Activated T-cell treated with anti-CD3 and anti-CD28 coated beads, Interleukin-2, amount 50 U/mL, for 72 hours (primary cell): ENCODE data around the gene SMTNL1. TPM values are rescaled to one million over a fixed set of nuclear protein-coding genes. Genes with fewer than 3 reads are reported as not detected.
A peak's percentile ranks its signal among the peaks of the same experiment; 100 is the strongest.

Experiments
- ATAC-seq, 2 donors: fragments of 150-1000 bp; cut with Tn5 transposase; replicated peaks in 1 of 2; 2 replicates each; pipeline ENCODE4 v1.10.0; 2021; ENCODE audit warnings: moderate library complexity in 2 of 2, mild to moderate bottlenecking in 1 of 2
- DNase-seq, 2 donors: peaks; one replicate each; pipeline ENCODE4 v3.0.0; 2021 to 2022; ENCODE audit warnings: mixed read lengths in 1 of 2
- H3K27ac Mint-ChIP-seq: one replicate; pipeline ENCODE4 v1.8.0; 2022; ENCODE audit warnings: mild to moderate bottlenecking, moderate library complexity, mixed read lengths
- H3K27me3 Mint-ChIP-seq: one replicate; pipeline ENCODE4 v1.8.0; 2022; ENCODE audit warnings: low read depth, mixed read lengths
- H3K36me3 Mint-ChIP-seq, 2 donors: one replicate each; pipeline ENCODE4 v1.8.0; 2022; ENCODE audit warnings: mixed read lengths in 2 of 2, mild to moderate bottlenecking in 1 of 2; ENCODE audit not compliant: insufficient read depth in 2 of 2
- H3K4me1 Mint-ChIP-seq: one replicate; pipeline ENCODE4 v1.8.0; 2022; ENCODE audit warnings: low read depth, mixed read lengths
- H3K4me3 Mint-ChIP-seq, 2 donors: one replicate each; pipeline ENCODE4 v1.8.0; 2022; ENCODE audit warnings: mild to moderate bottlenecking in 2 of 2, mixed read lengths in 2 of 2, moderate library complexity in 2 of 2
- H3K9me3 Mint-ChIP-seq, 2 donors: one replicate each; pipeline ENCODE4 v1.8.0; 2022; ENCODE audit warnings: mixed read lengths in 2 of 2
- total RNA-seq, 2 donors: library from RNA; stranded (reverse); gene quantifications; one replicate each; pipeline ENCODE4 v1.2.3, GENCODE V29; 2022

The SMTNL1 gene, protein sequence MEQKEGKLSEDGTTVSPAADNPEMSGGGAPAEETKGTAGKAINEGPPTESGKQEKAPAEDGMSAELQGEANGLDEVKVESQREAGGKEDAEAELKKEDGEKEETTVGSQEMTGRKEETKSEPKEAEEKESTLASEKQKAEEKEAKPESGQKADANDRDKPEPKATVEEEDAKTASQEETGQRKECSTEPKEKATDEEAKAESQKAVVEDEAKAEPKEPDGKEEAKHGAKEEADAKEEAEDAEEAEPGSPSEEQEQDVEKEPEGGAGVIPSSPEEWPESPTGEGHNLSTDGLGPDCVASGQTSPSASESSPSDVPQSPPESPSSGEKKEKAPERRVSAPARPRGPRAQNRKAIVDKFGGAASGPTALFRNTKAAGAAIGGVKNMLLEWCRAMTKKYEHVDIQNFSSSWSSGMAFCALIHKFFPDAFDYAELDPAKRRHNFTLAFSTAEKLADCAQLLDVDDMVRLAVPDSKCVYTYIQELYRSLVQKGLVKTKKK
- total RNA-seq, result not detected

DNA sequence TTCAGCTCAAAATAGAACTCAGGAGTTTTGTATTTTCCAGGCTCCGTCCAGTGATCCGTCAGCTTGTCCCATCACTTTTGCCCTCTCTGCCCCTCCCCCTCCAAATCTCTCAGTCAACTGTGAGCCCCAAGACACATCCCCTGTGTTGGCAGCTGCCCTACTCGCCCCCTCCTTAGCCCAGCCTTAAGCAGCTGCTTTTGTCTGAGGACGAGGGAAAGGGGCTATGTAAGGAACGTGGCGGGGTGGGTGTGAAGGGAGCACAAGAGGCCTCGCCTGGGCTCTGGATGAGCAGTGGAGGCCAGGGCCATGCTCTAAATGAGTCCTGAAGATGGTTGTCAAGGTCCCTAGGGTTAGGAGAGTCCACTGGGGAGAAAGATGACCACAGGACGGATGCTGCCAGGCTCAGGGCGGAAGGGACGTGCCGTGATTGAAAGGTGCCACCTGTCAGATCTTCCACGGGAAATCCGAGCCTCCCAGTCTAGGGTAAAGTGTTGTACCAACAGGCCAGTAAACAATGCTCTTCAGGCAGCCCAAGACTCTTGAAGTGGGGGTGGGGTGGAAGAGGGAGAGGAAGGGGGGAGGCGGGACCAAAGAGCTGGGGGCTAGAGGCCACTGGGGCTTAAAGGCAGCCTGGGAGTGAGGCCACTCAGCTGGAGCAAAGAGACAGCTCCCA, at the start of gene SMTNL1:
Gene SMTNL1, plus strand, starts transcription at position 649 of the 673 bp plus-strand sequence. CDS start 5,048 bp downstream, outside the sequence.
- DNase-seq (no peak), ATAC-seq (no peak)
- no peak within 1 kb of the TSS for H3K4me3 Mint-ChIP-seq
- H3K27ac Mint-ChIP-seq, result no peak within 1 kb of the TSS
- peaks cover under 1% of the 10 kb centered on the region for H3K4me1 Mint-ChIP-seq
- peaks cover 4% of the 10 kb centered on the region in 2 donors for H3K36me3 Mint-ChIP-seq
- no peaks in the 10 kb centered on the region for H3K9me3 Mint-ChIP-seq
- H3K27me3 Mint-ChIP-seq, result no peaks in the 10 kb centered on the region

DNA sequence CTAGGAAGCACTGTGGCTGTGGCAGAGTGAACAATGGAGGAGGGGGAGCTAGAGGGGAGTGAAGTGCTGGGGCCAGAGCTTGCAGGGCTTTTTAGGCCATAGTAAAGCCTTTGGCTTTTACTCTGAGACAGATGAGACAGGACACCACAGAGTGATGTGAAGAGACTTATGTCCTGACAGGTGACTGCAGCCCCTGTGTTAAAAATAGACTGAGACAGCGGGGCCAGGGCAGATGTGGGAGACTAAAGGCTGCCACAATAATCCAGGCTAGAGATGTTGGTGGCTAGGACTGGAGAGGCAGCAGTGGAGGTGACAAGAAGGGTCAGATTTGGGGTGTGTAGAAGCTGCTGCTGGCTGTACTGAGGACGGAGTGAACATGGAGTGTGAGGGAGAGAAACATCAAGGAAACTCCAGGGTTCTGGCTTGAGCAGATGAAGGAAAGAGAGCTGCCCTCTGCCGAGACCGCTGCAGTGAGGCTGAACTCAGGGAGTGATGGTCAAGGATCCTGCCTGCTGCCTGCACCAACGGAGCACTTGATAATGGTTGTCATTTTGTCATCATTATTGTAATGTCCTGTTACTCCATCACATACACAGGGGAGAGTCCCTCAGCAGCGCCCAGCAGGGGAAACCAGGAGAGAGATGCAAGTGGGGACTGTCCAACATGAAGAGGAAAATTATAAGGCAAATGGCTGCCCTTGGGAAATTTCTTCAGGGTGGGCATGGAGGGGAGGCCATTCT, 49.3 kb upstream of the SMTNL1 start:
- no peak for ATAC-seq
- no peak overlapping the region for H3K27ac Mint-ChIP-seq
- no peak for DNase-seq
- no peak overlapping the region for H3K4me3 Mint-ChIP-seq
- H3K9me3 Mint-ChIP-seq, result no peaks in the 10 kb centered on the region
- H3K4me1 Mint-ChIP-seq, result peaks cover 11% of the 10 kb centered on the region
- H3K36me3 Mint-ChIP-seq, result peaks cover 9 to 40% of the 10 kb centered on the region in 2 donors
- H3K27me3 Mint-ChIP-seq, result no peaks in the 10 kb centered on the region

DNA sequence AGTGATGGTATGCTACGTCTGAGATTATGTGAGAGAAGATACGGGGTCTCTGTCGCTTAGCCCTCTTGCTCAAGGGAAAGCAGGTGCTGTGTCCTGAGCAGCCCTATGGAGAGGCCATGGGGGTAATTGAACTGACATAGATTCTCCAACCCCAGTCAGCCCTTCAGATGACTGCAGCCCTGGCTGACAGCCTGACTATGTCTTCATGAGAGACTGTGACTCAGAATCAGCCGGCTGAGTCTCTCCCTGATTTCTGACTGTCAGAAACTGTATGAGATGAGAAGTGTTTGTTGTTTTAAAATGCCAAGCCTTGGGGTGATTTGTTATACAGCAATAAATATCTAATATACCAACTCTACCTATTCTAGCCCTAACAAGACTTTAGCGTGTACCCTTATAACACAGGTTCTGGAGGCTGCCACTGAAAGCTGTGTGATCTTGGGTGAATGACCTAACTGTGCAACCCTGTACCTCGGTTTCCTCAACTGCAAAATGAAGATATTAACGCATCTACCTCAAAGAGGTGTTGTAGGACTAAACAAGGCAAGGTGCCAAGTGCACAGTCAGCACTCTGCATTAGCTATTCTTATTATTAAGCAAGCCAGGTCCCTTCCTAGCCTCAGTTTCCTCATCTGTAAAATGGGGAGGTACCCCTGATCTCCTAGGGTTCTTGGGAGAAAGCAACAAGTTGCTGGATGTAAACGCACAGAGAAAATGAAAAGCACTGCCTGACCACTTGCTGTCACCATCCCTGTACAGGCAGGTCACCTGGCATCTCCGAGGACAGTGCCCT, 46.7 kb upstream of the SMTNL1 start:
- DNase-seq, result no peak
- Mint-ChIP-seq H3K36me3 (peaks cover 6 to 39% of the 10 kb centered on the region in 2 donors), H3K9me3 (no peaks in the 10 kb centered on the region), H3K4me1 (peaks cover 19% of the 10 kb centered on the region), H3K27ac (no peak overlapping the region), H3K4me3 (no peak overlapping the region), H3K27me3 (no peaks in the 10 kb centered on the region)
- no peak for ATAC-seq

DNA sequence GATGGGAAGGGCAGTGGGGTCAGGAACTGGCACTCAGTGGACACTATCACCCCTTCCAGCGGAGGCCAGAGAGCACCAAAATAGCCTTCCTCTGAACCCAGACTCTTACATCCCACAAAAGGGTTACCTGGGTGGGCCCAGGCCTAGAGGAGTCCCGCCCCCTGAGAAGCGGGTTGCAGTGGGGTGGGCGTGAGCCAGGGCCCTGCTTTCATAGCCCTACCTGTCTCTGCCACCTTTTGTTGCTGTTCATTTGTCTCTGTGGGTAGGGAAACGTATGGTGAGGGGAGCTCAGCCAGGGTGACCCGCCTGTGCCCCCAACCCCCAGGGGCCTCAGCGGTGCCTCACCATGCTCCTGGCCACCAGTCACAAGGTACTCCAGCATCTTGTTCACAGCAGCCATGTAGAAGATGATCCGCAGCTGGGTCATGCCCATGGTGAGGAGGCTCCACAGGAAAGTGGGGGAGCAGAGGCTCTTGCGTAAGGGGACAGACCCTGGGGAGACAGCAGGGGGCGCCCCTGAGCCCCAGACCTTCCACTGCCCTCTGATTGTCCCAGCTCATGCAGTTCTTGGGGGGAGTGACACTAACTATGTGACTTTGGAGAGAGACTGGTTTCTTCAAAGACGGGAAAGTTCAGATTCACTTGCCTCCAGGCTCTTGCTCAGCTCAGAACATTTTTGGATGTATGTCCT, 45.9 kb upstream of the SMTNL1 start:
- Mint-ChIP-seq H3K4me3 (no peak overlapping the region), H3K27ac (no peak overlapping the region), H3K4me1 (peaks cover 16% of the 10 kb centered on the region), H3K36me3 (peaks cover 4 to 34% of the 10 kb centered on the region in 2 donors), H3K27me3 (no peaks in the 10 kb centered on the region), H3K9me3 (no peaks in the 10 kb centered on the region)
- DNase-seq, result peak; percentile 61 to 74
- ATAC-seq, result peak; percentile 56 to 62

DNA sequence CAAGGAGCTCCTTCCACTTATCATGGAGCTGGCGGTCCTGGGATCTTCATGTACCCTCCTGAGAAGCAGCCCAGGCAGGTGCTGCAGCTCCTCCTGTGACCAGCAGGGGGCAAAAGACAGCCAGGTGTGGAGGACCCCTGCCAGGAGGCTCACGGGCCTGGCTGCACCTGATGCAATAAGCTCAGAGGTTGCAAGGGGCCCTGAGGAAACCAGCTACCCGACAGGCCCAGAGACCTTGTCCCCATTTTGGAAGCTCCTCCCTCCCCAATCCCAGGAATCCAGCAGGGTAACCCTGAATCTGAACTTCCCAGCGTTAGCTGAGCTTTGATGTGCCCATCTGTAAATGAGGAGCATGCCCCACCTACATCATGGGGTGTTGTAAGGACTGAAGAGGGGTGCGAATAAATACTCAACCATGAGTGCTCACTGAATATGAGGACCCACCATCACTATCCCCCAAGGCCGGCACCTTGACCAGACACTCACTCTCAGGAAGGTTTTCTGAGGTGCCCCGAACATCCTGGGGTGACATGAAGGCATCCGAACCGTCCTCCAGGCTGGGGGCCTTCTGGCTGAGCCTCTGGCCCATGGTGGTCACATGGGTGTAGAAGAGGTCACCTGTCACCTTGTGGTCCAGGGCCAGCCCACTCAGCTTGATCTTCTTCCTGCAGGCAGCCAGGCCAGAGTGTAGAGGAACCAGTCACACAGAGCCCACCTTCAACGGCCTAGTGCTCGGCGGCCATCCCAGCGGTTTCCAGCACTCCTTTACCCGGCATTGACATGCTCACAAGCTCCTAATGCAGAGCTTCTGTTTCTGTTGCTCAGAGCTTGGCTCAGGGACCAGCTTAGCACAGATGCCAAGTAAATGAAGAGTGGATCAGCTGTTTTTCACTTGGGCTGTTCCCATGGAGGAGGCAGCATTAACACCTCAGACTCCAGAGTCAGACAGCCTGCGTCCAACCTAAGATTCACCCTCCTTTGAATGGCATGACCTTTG, 43.6 kb upstream of the SMTNL1 start:
- H3K36me3 Mint-ChIP-seq, result peaks cover 0 to 21% of the 10 kb centered on the region in 2 donors
- ATAC-seq (peak; percentile 92 to 93), DNase-seq (peak; percentile 84 to 87)
- H3K4me1 Mint-ChIP-seq, result peaks cover 16% of the 10 kb centered on the region
- H3K9me3 Mint-ChIP-seq, result no peaks in the 10 kb centered on the region
- peak overlapping the region; percentile 98 for H3K27ac Mint-ChIP-seq
- peak overlapping the region in 1 of 2 donors; percentile 18 for H3K4me3 Mint-ChIP-seq
- no peaks in the 10 kb centered on the region for H3K27me3 Mint-ChIP-seq

DNA sequence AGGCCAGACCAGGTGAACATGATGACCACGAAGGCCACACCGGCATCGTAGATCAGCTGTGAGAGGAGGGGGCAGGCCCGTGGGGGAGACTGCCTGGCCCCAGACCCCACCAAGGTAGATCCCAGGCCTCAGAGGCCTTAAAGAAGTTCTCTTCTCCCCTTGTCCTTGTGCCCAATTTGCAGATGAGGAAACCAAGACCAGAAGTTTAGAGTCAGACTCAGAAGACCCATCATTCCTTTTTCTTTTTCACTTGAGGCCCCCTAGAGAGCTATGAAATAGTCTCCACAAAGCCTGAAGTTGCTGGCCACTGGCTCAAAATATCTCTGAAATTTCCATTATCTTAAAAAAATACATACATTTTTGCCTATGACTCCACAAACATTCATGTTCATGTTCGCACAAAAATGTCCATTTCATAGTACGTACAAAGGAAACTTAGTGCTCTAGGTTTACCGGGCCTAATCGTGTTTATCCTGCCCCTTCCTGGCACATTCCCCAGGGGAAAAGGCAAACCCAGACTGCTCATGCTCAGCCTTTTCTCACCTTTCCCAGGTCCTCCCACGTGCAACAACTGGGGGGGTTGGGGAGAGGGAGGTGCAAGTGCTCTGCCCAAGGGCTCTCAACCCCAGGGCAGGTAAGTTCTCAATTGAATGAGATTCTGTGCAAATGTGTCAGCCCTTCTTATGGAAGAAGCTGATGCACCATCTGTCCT, 41.1 kb upstream of the SMTNL1 start:
- H3K4me1 Mint-ChIP-seq, result peaks cover 16% of the 10 kb centered on the region
- H3K36me3 Mint-ChIP-seq, result peaks cover 2 to 19% of the 10 kb centered on the region in 2 donors
- no peaks in the 10 kb centered on the region for H3K27me3 Mint-ChIP-seq
- H3K27ac Mint-ChIP-seq, result peak overlapping the region; percentile 47
- no peak for ATAC-seq
- no peak for DNase-seq
- no peak overlapping the region for H3K4me3 Mint-ChIP-seq
- H3K9me3 Mint-ChIP-seq, result no peaks in the 10 kb centered on the region

DNA sequence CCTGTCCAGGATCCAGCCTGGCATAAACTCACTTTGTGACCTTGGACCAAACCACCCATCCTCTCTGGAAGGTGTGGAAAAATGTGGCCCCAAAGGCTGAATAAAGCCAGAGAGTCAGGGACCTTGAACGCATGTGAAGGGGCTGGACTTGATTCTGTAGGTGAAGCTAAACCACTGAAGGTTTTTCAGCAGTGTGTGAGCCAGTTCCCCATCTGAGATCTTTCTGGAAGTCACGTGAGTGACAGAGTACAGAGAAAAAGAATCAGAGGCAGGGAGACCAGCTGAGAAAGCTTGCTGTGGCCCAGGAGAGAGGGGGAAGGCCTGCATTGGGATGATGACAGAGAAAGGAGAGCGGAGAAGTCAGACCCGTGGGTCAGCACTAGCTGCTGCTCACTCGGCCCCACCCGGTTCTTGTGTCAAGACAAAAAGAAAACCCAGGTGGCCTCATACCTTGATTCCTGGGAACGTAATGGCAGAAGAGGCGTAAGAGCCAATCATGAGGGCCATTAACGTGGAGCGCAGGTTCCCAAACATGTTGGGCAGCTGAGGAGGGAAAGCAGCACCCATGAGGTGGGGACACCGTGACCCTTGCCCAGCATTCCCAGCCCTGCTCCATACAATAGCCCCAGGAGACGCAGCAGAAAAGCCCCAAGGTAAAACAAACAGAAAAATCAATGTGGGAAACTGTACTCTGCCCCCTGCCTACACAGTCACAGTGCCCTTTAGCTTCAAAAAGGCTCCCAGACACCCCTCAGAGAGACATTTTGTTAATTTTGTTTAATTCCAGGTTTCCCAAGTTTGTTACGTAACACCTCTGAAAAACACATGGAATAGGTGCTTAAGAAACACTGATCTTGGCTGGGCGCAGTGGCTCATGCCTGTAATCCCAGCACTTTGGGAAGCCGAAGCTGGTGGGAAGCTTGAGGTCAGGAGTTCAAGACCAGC, 39.8 kb upstream of the SMTNL1 start:
- DNase-seq (no peak), ATAC-seq (no peak)
- H3K4me3 Mint-ChIP-seq, result no peak overlapping the region
- H3K27me3 Mint-ChIP-seq, result no peaks in the 10 kb centered on the region
- peaks cover 4 to 19% of the 10 kb centered on the region in 2 donors for H3K36me3 Mint-ChIP-seq
- H3K27ac Mint-ChIP-seq, result no peak overlapping the region
- no peaks in the 10 kb centered on the region for H3K9me3 Mint-ChIP-seq
- H3K4me1 Mint-ChIP-seq, result peaks cover 16% of the 10 kb centered on the region

DNA sequence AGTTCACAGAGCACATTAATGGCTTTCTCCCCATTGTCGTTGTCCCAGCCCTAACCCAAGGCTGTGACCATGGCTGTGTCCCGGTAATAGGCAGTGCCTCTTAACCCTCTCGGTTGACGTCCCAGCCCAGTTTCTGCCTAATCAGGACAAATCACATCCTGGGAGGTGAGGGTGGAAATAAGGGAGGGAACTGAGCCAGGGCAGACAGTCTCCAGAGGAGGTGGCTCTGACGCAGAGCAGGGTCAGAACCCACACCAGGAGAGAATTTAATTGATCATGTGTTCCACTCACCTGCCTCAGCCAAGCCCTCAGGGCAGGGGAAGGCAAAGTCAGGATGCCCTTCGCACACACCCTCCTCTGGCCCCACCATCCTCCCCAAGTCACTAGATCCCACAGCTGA, 38.9 kb upstream of the SMTNL1 start:
- no peaks in the 10 kb centered on the region for H3K27me3 Mint-ChIP-seq
- ATAC-seq, result no peak
- no peak overlapping the region for H3K27ac Mint-ChIP-seq
- no peak for DNase-seq
- no peaks in the 10 kb centered on the region for H3K9me3 Mint-ChIP-seq
- peaks cover 4 to 17% of the 10 kb centered on the region in 2 donors for H3K36me3 Mint-ChIP-seq
- peaks cover 11% of the 10 kb centered on the region for H3K4me1 Mint-ChIP-seq
- no peak overlapping the region for H3K4me3 Mint-ChIP-seq

DNA sequence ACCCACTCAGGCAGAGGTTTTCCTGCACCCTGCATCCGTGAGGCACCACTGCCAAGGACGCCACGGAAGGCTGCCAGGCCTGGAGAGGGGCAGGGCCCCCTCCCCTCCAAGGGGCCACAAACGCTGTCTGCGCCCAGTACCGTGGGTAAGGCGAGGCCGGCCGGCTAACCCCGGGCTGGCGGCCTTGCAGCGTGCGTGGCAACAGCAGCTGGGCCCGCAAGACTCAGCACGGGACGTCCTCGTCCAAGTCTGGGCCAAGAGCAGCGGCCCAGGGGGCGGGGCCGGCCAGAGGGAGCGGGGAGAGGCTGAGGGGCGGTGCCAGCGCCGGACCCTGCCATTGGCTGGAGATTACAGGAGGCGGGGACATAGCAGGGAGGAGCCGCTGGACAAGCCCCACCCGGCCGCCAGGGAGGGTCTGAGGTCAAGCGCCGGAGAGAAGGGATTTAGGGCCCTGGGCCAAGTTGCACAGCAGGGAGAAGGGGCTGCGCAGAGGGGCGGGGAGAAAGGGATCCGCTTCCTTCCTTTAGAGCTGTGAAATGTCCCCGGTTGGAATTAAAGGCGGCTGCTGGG, 37.9 kb upstream of the SMTNL1 start:
- H3K27ac Mint-ChIP-seq, result no peak overlapping the region
- H3K27me3 Mint-ChIP-seq, result no peaks in the 10 kb centered on the region
- no peak overlapping the region for H3K4me3 Mint-ChIP-seq
- no peaks in the 10 kb centered on the region for H3K9me3 Mint-ChIP-seq
- ATAC-seq (peak; percentile 88 to 95), DNase-seq (peak; percentile 57 to 73)
- H3K4me1 Mint-ChIP-seq, result peaks cover 1% of the 10 kb centered on the region
- H3K36me3 Mint-ChIP-seq, result peaks cover 5 to 10% of the 10 kb centered on the region in 2 donors

DNA sequence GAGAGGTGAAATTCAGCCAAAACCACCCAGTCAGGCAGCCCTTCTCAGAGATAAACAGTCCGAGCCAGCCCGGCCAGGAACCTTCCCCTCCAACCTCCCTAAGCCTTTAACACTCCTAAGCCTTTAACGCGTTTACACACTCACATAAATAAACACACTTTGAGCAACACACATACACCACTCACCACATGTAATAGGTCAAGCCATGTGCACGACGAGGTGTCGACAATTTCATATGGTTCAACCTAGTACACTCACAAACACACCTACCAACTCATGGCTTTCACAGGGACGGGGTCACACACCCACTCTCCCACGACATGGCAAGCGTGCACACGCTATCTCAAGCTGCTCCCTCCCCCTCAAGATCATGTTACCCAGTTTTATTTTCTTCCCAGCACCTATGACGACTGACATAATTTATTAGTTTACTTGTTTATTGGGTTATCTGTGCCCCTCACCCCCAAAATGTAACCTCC, 37.4 kb upstream of the SMTNL1 start:
- Mint-ChIP-seq H3K27ac (no peak overlapping the region), H3K4me1 (no peaks in the 10 kb centered on the region), H3K36me3 (peaks cover 5 to 9% of the 10 kb centered on the region in 2 donors), H3K27me3 (no peaks in the 10 kb centered on the region), H3K4me3 (no peak overlapping the region), H3K9me3 (no peaks in the 10 kb centered on the region)
- no peak for DNase-seq
- ATAC-seq, result no peak
